GM11168 (cell line): Measurements from ENCODE around the gene DISC1.
"Not testable (repeated sequence)": the region's sequence is repeated elsewhere in the genome, so short reads cannot be mapped to it uniquely, and the experiment has no call there.

Source experiments
- in situ Hi-C: fragments of 300-500 bp; cut with MboI; formaldehyde crosslinking; loops from one replicate; pipeline ENCODE4 v1.12.0; 2022; ENCODE audit warnings: low sequenced_read_pairs; ENCODE audit not compliant: unreplicated experiment

The DISC1 gene

GRCh38 chr1:231605149-231606100, 21.2 kb upstream of the DISC1 start:
- in situ Hi-C loops: no loop called here

DNA sequence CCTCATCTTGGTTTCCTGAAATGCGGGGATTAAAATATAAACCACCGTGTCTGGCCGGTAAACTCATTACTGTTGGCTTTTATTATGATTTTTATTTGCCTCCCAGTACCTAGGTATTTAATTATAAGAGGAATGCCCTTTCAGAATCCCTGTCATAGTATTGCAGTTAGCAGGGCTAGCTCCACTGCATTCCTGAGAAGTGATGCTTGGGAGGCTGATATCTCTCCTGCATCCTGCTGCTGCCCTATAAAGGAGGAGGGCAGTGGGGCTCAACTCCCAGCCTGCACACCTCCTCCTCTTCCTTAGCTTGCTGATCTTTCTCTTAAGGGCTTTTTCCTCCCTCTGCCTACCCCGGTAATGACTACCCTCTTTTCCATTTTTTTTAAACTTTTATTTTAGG, 19.9 kb upstream of the DISC1 start:
- in situ Hi-C loops: no loop called here

GRCh38 chr1:231610388-231610787, 16.2 kb upstream of the DISC1 start:
- in situ Hi-C loops: no loop called here

DNA sequence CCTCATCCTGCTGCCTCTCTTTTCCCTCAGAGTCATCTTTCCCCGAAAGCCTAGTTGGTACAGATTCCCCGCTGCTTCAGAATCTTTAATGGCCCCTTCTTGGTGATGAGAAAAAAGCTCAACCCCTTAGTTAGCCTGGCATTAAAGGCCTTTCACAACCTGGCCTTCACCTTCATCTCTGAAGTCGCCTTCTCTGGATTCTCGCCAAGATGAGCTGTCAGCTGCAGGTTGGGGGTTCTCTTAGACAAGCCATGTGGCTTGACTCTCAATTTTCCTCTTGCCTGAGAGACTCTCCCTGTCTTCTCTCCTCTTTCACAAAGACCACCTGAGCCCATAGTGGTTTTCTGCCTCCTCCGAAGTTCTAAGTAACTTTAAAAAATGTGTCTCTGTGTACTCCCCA, 15.5 kb upstream of the DISC1 start:
- in situ Hi-C loops: no loop called here

- in situ Hi-C loops: no loop called here
These were observed 14.7 kb upstream of the DISC1 start for GRCh38 chr1:231611851-231612250.

DNA sequence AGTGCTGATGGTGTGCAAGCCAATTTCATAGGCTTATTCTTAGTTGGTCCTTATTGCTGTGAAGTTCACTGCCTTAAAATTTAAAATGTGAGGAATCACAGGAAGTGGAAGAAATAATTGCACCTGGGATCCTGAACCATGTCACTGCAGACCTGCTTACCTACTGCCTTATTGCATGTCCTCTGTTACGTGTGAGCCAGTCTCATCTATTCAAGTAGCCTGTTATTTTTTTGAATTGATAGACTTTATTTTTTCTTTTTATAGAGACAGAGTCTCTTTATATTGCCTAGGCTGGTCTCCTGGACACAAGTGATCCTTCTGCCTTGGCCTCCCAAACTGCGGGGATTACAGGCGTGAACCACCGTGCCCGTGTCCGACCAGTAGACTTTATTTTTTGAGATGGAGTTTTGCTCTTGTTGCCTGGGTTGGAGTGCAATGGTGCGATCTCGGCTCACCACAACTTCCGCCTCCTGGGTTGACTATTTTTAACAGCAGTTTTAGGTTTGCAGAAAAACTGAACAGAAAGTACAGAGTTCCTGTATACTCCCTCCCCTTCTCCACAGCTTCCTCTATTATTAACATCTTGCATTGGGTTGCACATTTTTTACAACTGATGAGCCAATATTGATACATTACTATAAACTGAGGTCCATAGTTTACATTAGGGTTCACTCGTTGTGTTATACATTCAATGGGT, 14.0 kb upstream of the DISC1 start:
- in situ Hi-C loops: no loop called here

- in situ Hi-C loops: no loop called here
These were observed 12.9 kb upstream of the DISC1 start for GRCh38 chr1:231613419-231614349.

- in situ Hi-C loops: no loop called here
These were observed 9.9 kb upstream of the DISC1 start for GRCh38 chr1:231616667-231617066.

DNA sequence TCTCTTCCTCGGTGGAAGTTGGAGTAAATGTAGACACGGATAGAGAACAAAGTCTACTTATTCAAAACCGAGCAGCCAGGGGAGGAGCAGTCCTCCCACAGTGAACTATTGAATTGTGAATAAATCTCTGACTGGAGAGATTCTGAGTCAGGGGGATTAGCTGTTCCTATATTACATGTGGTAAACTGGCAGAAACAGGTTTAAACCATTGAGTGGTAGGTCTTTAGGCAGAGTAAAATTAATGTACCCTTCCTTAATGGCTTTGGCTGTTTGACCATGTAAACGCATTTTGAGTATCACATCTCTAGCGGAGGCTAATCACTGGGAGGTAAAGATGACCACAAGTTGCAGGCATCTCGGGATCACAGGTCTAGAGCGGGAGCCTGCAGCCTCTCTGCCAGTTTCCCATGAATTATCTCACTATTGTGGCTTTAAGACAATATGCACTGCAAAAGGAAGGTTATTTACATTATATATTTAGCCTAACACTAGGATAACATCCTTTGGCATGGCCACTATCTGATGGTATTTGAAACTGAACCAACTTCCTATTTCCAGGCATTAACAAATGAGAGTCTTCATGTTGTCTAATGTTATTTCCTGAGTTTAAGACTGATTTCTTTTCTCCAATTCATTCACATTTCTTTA, 7.9 kb upstream of the DISC1 start:
- in situ Hi-C loops: no loop called here

DNA sequence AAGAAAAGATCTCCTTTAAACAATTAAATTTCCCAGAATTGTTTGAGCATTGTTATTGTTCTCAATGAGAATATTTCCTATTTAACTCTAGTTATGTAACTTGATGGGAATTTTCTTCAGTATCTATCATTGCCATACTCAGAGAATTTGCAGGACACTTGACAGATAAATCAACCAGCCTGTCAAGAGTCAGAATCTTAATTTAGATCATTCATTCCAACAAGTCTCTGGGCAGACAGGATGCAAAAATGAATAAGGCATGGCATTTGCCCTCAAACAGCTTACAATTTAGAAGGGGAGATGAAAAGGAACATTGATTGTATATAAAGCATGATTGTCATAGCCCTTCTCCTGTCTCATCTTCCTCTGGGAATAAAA, 7.3 kb upstream of the DISC1 start:
- in situ Hi-C loops: no loop called here

- in situ Hi-C loops: not testable (repeated sequence)
These were observed 1.5 kb upstream of the DISC1 start for GRCh38 chr1:231625042-231625441.

- in situ Hi-C loops: no loop called here
These were observed 535 bp upstream of the DISC1 start for GRCh38 chr1:231625975-231626534.

GRCh38 chr1:231626951-231627614, 493 bp downstream of the DISC1 start:
- in situ Hi-C loops: no loop called here

DNA sequence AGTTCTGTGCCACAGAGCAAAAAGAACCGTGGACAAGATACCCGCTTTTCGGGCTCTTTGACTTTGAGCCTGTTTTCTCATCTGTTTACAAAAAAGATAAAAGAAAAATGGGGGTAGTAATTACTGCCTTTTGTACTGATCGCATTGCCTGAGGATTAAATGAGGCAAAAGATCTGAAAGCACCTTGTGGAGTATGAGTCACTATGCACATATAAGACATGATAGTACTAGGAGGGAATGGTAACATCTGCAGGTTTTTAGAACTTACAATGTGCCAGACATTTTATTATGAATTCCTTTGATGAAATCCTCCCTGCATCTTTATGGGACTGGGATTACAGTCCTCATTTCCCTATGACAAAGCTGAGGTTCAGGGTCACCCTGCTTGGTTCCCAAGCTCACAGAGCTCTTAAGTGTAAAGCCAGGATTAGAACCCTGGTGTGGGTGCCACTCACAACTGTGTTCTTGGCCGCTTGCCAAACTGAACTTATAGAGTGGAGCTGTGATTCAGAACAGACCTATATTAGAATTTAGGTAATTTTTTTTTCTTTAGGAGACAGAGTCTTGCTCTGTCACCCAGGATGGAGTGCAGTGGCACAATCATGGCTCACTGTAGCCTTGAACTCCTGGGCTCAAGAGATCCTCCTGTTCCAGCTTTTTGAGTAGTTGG, 1.8 kb downstream of the DISC1 start:
- in situ Hi-C loops: no loop called here

GRCh38 chr1:231629132-231629531, 2.5 kb downstream of the DISC1 start:
- in situ Hi-C loops: no loop called here

DNA sequence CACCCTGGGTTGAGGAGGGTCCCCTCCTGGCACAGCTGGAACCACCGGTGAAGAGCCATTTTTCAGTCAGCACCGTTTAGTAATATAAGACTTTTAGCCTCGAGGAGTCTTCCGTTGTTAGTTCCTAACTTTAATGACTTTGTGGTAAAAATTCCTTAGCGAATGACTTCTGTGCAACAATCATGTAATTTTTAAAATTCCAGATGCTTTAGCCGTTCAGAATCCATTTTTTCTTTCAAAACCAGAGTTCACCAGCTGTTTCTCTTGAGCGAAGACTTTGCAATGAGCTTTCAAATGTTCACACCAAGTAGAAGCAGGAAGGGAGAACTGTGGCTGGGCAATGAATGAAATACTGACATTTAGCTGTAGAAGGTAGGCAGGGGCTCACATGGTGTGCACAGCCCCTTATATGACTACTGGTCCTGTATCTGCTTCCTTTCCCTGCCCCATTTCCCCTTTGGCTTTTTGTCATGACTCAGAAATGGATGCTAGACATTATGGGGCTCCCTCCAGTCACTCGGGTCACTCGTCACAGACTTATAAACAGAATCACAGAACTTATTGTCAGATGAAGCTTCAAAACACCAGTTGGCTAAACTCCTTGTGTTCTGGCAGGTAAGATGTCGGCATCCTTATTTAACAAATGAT, 4.1 kb downstream of the DISC1 start:
- in situ Hi-C loops: no loop called here

- in situ Hi-C loops: no loop called here
These were observed 5.1 kb downstream of the DISC1 start for GRCh38 chr1:231631717-231632116.

DNA sequence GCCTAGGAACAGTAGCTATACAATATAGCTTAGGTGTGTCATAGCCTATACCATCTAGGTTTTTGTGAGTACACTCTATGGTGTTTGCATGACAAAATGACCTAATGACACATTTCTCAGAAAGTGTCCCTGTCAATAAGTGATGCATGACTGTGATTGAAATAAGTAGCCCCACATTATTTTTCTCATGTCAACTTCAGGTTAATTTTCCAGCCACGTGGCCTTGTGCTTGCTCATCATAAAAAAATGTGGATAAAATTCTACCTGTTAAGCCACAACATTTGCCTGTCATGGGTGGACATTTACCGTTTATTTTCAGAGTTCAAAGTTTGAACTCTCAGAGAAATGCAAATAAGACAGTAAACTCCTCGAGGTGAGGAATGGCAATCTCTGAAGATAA, 5.5 kb downstream of the DISC1 start:
- in situ Hi-C loops: no loop called here
